Memory B cell (primary cell): Measurements from ENCODE around the gene COL4A3.

Experiments used
- ATAC-seq: fragments of 150-1000 bp; cut with Tn5 transposase; 2 replicates; pipeline ENCODE4 v1.10.0; 2021; ENCODE audit warnings: low read depth, mild to moderate bottlenecking, moderate library complexity
- DNase-seq, 2 donors: peaks; one replicate each; pipeline ENCODE4 v3.0.0; 2022; ENCODE audit warnings: low spot score in 2 of 2
- H3K27ac Mint-ChIP-seq: one replicate; pipeline ENCODE4 v1.8.0; 2022; ENCODE audit warnings: mild to moderate bottlenecking, moderate library complexity, mixed read lengths
- H3K27me3 Mint-ChIP-seq: one replicate; pipeline ENCODE4 v1.8.0; 2022; ENCODE audit warnings: mixed read lengths
- H3K36me3 Mint-ChIP-seq: one replicate; pipeline ENCODE4 v1.8.0; 2022; ENCODE audit warnings: mild to moderate bottlenecking, mixed read lengths
- H3K4me1 Mint-ChIP-seq: one replicate; pipeline ENCODE4 v1.8.0; 2022; ENCODE audit warnings: mixed read lengths
- H3K4me3 Mint-ChIP-seq: one replicate; pipeline ENCODE4 v1.8.0; 2022; ENCODE audit warnings: mild to moderate bottlenecking, moderate library complexity, mixed read lengths
- H3K9me3 Mint-ChIP-seq: one replicate; pipeline ENCODE4 v1.8.0; 2022; ENCODE audit warnings: mixed read lengths

The COL4A3 gene

GRCh38 chr2:227179988-227180685 is 15.7 kb downstream of the COL4A3 start:
- Mint-ChIP-seq H3K4me1 (peaks cover 17% of the 10 kb centered on the region), H3K27ac (no peak overlapping the region), H3K36me3 (peaks cover 8% of the 10 kb centered on the region), H3K9me3 (no peaks in the 10 kb centered on the region), H3K27me3 (no peaks in the 10 kb centered on the region), H3K4me3 (no peak overlapping the region)
- DNase-seq: no peak
- ATAC-seq: no peak

GRCh38 chr2:227180770-227181169 is 16.3 kb downstream of the COL4A3 start:
- ATAC-seq (no peak), DNase-seq (no peak)
- Mint-ChIP-seq H3K4me3 (no peak overlapping the region), H3K27me3 (no peaks in the 10 kb centered on the region), H3K9me3 (no peaks in the 10 kb centered on the region), H3K27ac (no peak overlapping the region), H3K4me1 (peaks cover 23% of the 10 kb centered on the region), H3K36me3 (peaks cover 8% of the 10 kb centered on the region)

GRCh38 chr2:227182765-227183164 is 18.3 kb downstream of the COL4A3 start:
- Mint-ChIP-seq H3K27me3 (no peaks in the 10 kb centered on the region), H3K36me3 (peaks cover 8% of the 10 kb centered on the region), H3K27ac (no peak overlapping the region), H3K4me3 (no peak overlapping the region), H3K4me1 (peaks cover 42% of the 10 kb centered on the region), H3K9me3 (no peaks in the 10 kb centered on the region)
- ATAC-seq (no peak), DNase-seq (no peak)

GRCh38 chr2:227183657-227184367 is 19.4 kb downstream of the COL4A3 start:
- Mint-ChIP-seq H3K27ac (peak overlapping the region; percentile 62), H3K36me3 (peaks cover 9% of the 10 kb centered on the region), H3K9me3 (no peaks in the 10 kb centered on the region), H3K4me1 (peaks cover 42% of the 10 kb centered on the region), H3K4me3 (no peak overlapping the region), H3K27me3 (no peaks in the 10 kb centered on the region)
- ATAC-seq (no peak), DNase-seq (no peak)

GRCh38 chr2:227185615-227186232 is 21.3 kb downstream of the COL4A3 start:
- DNase-seq: no peak
- Mint-ChIP-seq H3K36me3 (peaks cover 16% of the 10 kb centered on the region), H3K27me3 (no peaks in the 10 kb centered on the region), H3K4me1 (peaks cover 44% of the 10 kb centered on the region), H3K9me3 (no peaks in the 10 kb centered on the region), H3K27ac (peak overlapping the region; percentile 15), H3K4me3 (no peak overlapping the region)
- ATAC-seq: no peak

GRCh38 chr2:227186751-227187150 is 22.3 kb downstream of the COL4A3 start:
- Mint-ChIP-seq H3K36me3 (peaks cover 16% of the 10 kb centered on the region), H3K4me1 (peaks cover 44% of the 10 kb centered on the region), H3K27me3 (no peaks in the 10 kb centered on the region)

GRCh38 chr2:227188292-227188691 is 23.9 kb downstream of the COL4A3 start:
- DNase-seq (no peak), ATAC-seq (no peak)
- no peak overlapping the region for H3K27ac Mint-ChIP-seq
- peaks cover 19% of the 10 kb centered on the region for H3K36me3 Mint-ChIP-seq
- H3K27me3 Mint-ChIP-seq: no peaks in the 10 kb centered on the region
- H3K4me3 Mint-ChIP-seq: no peak overlapping the region
- peaks cover 44% of the 10 kb centered on the region for H3K4me1 Mint-ChIP-seq
- no peaks in the 10 kb centered on the region for H3K9me3 Mint-ChIP-seq

More at GRCh38 chr2:227186751-227187150, 22.3 kb downstream of the COL4A3 start:
- no peaks in the 10 kb centered on the region for H3K9me3 Mint-ChIP-seq
- peak overlapping the region; percentile 15 for H3K27ac Mint-ChIP-seq
- no peak overlapping the region for H3K4me3 Mint-ChIP-seq
- ATAC-seq: peak; percentile 53
- DNase-seq: no peak

- no peak overlapping the region for H3K4me3 Mint-ChIP-seq
- peaks cover 15% of the 10 kb centered on the region for H3K36me3 Mint-ChIP-seq
- DNase-seq (no peak), ATAC-seq (no peak)
- H3K4me1 Mint-ChIP-seq: peaks cover 23% of the 10 kb centered on the region
- H3K27me3 Mint-ChIP-seq: no peaks in the 10 kb centered on the region
- no peaks in the 10 kb centered on the region for H3K9me3 Mint-ChIP-seq
- no peak overlapping the region for H3K27ac Mint-ChIP-seq
Observed at GRCh38 chr2:227191367-227191766, 26.9 kb downstream of the COL4A3 start.

- H3K4me3 Mint-ChIP-seq: no peak overlapping the region
- no peak for DNase-seq
- no peaks in the 10 kb centered on the region for H3K9me3 Mint-ChIP-seq
- peaks cover 12% of the 10 kb centered on the region for H3K4me1 Mint-ChIP-seq
- no peaks in the 10 kb centered on the region for H3K27me3 Mint-ChIP-seq
- no peak for ATAC-seq
- peaks cover 15% of the 10 kb centered on the region for H3K36me3 Mint-ChIP-seq
- H3K27ac Mint-ChIP-seq: no peak overlapping the region
Observed at GRCh38 chr2:227192491-227192890, 28.1 kb downstream of the COL4A3 start.

- Mint-ChIP-seq H3K27ac (no peak overlapping the region), H3K4me1 (peaks cover 13% of the 10 kb centered on the region), H3K4me3 (no peak overlapping the region), H3K36me3 (peaks cover 15% of the 10 kb centered on the region), H3K9me3 (no peaks in the 10 kb centered on the region), H3K27me3 (no peaks in the 10 kb centered on the region)
- no peak for ATAC-seq
- DNase-seq: no peak
Observed at GRCh38 chr2:227194219-227194618, 29.8 kb downstream of the COL4A3 start.

GRCh38 chr2:227198866-227199265 is 34.4 kb downstream of the COL4A3 start:
- Mint-ChIP-seq H3K27me3 (no peaks in the 10 kb centered on the region), H3K27ac (no peak overlapping the region)

GRCh38 chr2:227201771-227202170 is 37.3 kb downstream of the COL4A3 start:
- H3K27ac Mint-ChIP-seq: no peak overlapping the region

More at GRCh38 chr2:227198866-227199265, 34.4 kb downstream of the COL4A3 start:
- Mint-ChIP-seq H3K4me3 (no peak overlapping the region), H3K36me3 (peaks cover 7% of the 10 kb centered on the region), H3K9me3 (no peaks in the 10 kb centered on the region), H3K4me1 (peaks cover 15% of the 10 kb centered on the region)
- DNase-seq (no peak), ATAC-seq (no peak)

GRCh38 chr2:227204452-227204851 is 40.0 kb downstream of the COL4A3 start:
- H3K9me3 Mint-ChIP-seq: no peaks in the 10 kb centered on the region
- DNase-seq: no peak
- no peak overlapping the region for H3K4me3 Mint-ChIP-seq
- ATAC-seq: no peak
- H3K27me3 Mint-ChIP-seq: no peaks in the 10 kb centered on the region
- peaks cover 14% of the 10 kb centered on the region for H3K36me3 Mint-ChIP-seq
- H3K4me1 Mint-ChIP-seq: peaks cover 13% of the 10 kb centered on the region
- H3K27ac Mint-ChIP-seq: no peak overlapping the region

More at GRCh38 chr2:227201771-227202170, 37.3 kb downstream of the COL4A3 start:
- Mint-ChIP-seq H3K36me3 (peaks cover 10% of the 10 kb centered on the region), H3K27me3 (no peaks in the 10 kb centered on the region), H3K4me1 (peaks cover 18% of the 10 kb centered on the region), H3K4me3 (no peak overlapping the region), H3K9me3 (no peaks in the 10 kb centered on the region)
- DNase-seq: no peak
- ATAC-seq: no peak

GRCh38 chr2:227205701-227206100 is 41.3 kb downstream of the COL4A3 start:
- H3K4me3 Mint-ChIP-seq: no peak overlapping the region
- no peak overlapping the region for H3K27ac Mint-ChIP-seq
- H3K9me3 Mint-ChIP-seq: no peaks in the 10 kb centered on the region
- ATAC-seq (no peak), DNase-seq (no peak)
- peaks cover 14% of the 10 kb centered on the region for H3K36me3 Mint-ChIP-seq
- no peaks in the 10 kb centered on the region for H3K27me3 Mint-ChIP-seq
- H3K4me1 Mint-ChIP-seq: peaks cover 7% of the 10 kb centered on the region
